Measurements from ENCODE around the gene GRAMD1B. TPM values are rescaled to one million over a fixed set of nuclear protein-coding genes. Genes with fewer than 3 reads are reported as not detected.
A peak's percentile ranks its signal among the peaks of the same experiment; 100 is the strongest.
"Not testable (repeated sequence)": the region's sequence is repeated elsewhere in the genome, so short reads cannot be mapped to it uniquely, and the experiment has no call there.

GRAMD1B gene
- total RNA-seq, 1 donor from 2014 or later: 31.8 TPM

DNA sequence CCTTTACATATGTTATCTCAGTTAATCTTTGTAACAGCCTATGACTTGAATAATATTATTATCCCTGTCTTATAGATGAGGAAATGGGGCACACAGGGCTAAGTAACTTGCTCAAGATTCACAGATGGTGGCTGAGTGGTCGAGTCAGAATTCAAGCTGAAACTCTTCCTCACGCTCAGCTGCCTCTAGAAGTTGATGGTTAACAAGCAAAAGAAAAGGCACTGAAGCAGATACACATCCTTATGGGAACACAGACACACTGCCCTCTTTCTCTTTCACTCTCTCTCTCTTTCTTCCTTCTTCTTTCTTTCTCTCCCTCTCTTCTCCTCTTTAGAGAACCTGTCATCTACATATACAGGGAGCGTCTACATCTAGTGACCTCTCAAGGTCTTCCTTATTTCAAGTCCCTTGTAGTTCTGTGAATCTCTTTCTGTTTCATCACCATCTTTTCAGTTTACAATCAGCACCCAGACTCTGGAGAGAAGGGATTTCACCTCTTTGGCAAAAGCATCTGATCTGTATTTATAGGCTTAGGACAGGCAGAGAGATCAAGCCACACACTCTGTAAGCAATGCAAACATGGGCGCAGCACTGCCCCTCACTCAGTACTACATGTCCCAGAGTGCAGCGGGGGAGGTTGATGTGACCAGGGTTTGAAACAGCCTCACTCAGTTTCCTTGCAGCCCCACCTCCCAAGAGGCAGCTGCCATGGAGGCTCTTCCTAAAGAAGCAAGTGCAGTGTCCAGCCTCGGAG is 75.7 kb downstream of the GRAMD1B start:
- intact Hi-C loops (cut with micrococcal nuclease): no loop called here
- TF ChIP-seq, protein P1, sequence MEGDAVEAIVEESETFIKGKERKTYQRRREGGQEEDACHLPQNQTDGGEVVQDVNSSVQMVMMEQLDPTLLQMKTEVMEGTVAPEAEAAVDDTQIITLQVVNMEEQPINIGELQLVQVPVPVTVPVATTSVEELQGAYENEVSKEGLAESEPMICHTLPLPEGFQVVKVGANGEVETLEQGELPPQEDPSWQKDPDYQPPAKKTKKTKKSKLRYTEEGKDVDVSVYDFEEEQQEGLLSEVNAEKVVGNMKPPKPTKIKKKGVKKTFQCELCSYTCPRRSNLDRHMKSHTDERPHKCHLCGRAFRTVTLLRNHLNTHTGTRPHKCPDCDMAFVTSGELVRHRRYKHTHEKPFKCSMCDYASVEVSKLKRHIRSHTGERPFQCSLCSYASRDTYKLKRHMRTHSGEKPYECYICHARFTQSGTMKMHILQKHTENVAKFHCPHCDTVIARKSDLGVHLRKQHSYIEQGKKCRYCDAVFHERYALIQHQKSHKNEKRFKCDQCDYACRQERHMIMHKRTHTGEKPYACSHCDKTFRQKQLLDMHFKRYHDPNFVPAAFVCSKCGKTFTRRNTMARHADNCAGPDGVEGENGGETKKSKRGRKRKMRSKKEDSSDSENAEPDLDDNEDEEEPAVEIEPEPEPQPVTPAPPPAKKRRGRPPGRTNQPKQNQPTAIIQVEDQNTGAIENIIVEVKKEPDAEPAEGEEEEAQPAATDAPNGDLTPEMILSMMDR (IDR thresholded peaks at IDR 0.05; ENCODE audit: borderline replicate concordance): no peak

DNA sequence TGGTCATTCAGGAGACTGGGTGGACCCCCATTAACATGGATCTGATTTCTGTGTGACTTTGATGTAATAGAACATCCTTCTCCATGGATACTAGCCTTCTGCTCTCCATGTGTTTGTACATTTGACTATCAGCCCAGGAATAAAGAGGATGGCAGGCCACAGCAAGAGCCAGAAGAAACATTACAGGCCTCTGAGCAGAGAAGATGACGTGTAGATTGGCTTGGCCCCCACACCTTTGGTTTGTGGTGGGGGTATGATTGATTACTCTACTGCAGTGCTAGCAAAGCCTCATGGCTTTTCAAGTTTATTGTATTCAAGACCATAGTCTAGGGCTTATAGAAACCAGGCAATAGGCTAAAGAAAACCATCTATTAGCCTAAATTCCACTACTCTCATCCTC is 77.0 kb downstream of the GRAMD1B start:
- intact Hi-C loops (cut with micrococcal nuclease): no loop called here
- Histone ChIP-seq H3K4me3 (no peak overlapping the region), H3K4me1 (peaks cover 6% of the 10 kb centered on the region), H3K27me3 (ENCODE audit: low read depth) (no peaks in the 10 kb centered on the region), H3K9me3 (replicated peaks) (no peaks in the 10 kb centered on the region), H3K27ac (replicated peaks) (no peak overlapping the region), H3K36me3 (no peaks in the 10 kb centered on the region)
- TF ChIP-seq, protein P1 (IDR thresholded peaks at IDR 0.05; ENCODE audit: borderline replicate concordance): no peak
- DNase-seq: no peak

More for the DNA sequence above, 75.7 kb downstream of the GRAMD1B start:
- H3K4me1 ChIP-seq: peaks cover 2% of the 10 kb centered on the region
- no peak overlapping the region for H3K4me3 ChIP-seq
- H3K36me3 ChIP-seq: no peaks in the 10 kb centered on the region
- no peaks in the 10 kb centered on the region for H3K9me3 ChIP-seq (replicated peaks)
- no peaks in the 10 kb centered on the region for H3K27me3 ChIP-seq (ENCODE audit: low read depth)
- no peak for DNase-seq
- H3K27ac ChIP-seq (replicated peaks): no peak overlapping the region

DNA sequence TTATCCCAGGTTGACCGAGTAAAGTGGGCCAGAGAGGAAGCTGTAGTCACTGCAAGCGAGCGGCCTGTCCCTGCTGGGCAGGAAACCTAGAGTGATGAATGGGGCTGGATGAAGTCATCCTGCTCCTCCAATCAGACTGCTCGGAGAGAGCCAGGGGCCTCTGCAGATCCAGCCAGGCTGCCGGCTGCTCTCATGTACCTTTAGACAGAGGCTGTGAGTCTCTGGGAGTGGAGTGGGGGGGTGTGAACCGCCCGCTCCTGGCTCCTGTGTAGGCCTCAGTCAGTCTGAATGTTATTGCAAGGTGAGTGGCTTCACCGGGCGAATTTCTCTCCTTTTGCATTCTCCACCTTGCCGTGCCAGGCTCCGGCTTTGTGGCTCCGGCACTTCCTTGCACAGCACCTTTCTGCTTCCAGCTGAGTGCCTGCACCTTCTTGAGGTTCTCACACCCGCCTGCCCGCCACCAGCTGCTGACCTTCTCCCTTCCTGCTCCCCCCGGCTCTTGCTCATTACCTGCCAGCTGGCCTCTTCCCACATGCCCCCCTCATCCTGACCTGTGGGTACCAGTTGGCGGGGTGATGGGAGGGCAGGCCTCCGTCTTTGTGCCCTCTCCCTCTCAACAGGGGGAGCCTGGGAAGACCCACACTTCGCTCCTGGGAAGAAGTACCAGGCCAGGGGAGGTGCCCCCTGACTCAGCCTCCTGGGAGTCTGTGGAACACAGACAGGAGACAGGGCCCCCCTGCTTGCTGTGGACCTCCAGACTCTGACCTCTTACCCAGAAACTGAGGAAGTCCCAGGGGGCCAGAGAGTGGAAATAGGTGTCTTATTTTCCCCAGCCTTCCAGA is 79.9 kb downstream of the GRAMD1B start:
- no peaks in the 10 kb centered on the region for H3K9me3 ChIP-seq (replicated peaks)
- H3K27me3 ChIP-seq (ENCODE audit: low read depth): no peaks in the 10 kb centered on the region
- no peak overlapping the region for H3K27ac ChIP-seq (replicated peaks)
- no peak overlapping the region for H3K4me3 ChIP-seq
- H3K4me1 ChIP-seq: peaks cover 6% of the 10 kb centered on the region
- H3K36me3 ChIP-seq: no peaks in the 10 kb centered on the region
- no peak for DNase-seq
- intact Hi-C loops (cut with micrococcal nuclease): loop anchor here (5.0 kb wide), 1 partner anchor 67 kb away; no protein-coding TSS in a partner anchor
- TF ChIP-seq, protein P1 (IDR thresholded peaks at IDR 0.05; ENCODE audit: borderline replicate concordance): no peak

DNA sequence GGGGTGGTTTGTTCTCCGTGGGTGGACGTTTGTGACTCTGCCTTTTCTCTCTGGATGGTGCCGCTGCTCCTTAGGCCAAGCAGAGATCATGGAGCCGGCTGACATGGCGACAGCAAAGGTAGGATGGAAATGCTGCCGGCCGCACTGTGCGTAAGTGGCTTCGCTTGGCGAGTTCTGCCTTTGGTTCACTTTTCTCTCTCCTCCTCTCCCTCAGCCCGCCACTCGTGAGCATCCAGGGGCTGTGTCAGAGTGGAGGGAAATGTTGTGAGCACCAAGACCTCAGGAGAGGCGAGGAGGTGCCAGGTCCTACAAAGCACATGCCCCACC is 80.5 kb downstream of the GRAMD1B start:
- H3K4me1 ChIP-seq: peaks cover 6% of the 10 kb centered on the region
- H3K27me3 ChIP-seq (ENCODE audit: low read depth): no peaks in the 10 kb centered on the region
- intact Hi-C loops (cut with micrococcal nuclease): loop anchor here (5.0 kb wide), 1 partner anchor 67 kb away; no protein-coding TSS in a partner anchor
- H3K4me3 ChIP-seq: no peak overlapping the region
- no peak for DNase-seq
- no peaks in the 10 kb centered on the region for H3K9me3 ChIP-seq (replicated peaks)
- H3K36me3 ChIP-seq: no peaks in the 10 kb centered on the region
- H3K27ac ChIP-seq (replicated peaks): no peak overlapping the region
- TF ChIP-seq, protein P1 (IDR thresholded peaks at IDR 0.05; ENCODE audit: borderline replicate concordance): no peak

DNA sequence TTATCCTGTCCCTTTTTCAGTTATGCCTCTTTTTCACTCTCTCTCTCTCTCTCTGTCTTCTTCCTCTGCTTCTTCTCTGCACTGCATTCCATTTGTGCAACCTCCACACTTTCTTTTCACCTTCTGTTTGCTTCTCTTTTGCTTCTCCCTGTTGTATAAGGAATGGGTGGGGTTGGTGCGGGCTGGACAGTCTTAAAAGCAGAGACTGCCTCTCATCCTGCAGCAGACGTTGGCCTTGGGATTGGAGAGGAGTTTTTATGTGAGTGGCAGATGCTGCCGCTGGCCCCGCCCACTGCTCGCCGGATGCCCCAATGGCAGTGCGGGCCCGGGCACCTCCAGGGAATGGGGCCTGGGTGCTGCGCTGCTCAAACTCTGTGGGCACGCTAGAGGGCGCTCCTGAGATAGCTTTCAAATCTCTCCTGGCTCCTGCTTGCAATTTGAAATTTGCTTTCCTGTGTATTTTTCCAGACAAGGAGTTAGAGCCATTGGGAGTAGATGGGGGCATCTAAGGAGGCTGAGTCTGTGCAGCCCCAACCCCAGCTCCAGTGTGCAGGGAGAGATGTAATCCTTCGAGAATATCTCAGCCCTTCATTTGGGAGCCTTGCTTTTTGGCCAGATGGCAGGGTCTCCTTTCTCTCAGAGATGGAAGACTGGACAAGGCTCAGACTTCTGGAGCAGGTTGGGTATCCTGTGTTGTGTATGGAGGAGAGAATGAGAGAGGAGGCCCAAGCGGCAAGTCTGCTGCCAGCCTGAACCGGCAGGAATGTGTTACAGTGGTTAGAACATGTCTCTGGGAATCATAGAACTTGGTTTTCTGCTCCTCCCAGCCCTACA is 81.2 kb downstream of the GRAMD1B start:
- no peaks in the 10 kb centered on the region for H3K27me3 ChIP-seq (ENCODE audit: low read depth)
- H3K36me3 ChIP-seq: no peaks in the 10 kb centered on the region
- H3K27ac ChIP-seq (replicated peaks): no peak overlapping the region
- H3K4me3 ChIP-seq: no peak overlapping the region
- H3K4me1 ChIP-seq: peaks cover 6% of the 10 kb centered on the region
- intact Hi-C loops (cut with micrococcal nuclease): loop anchor here (5.0 kb wide), 1 partner anchor 66 kb away; no protein-coding TSS in a partner anchor
- TF ChIP-seq, protein P1 (IDR thresholded peaks at IDR 0.05; ENCODE audit: borderline replicate concordance): peak; percentile 89
- no peaks in the 10 kb centered on the region for H3K9me3 ChIP-seq (replicated peaks)
- DNase-seq: peak; percentile 80

DNA sequence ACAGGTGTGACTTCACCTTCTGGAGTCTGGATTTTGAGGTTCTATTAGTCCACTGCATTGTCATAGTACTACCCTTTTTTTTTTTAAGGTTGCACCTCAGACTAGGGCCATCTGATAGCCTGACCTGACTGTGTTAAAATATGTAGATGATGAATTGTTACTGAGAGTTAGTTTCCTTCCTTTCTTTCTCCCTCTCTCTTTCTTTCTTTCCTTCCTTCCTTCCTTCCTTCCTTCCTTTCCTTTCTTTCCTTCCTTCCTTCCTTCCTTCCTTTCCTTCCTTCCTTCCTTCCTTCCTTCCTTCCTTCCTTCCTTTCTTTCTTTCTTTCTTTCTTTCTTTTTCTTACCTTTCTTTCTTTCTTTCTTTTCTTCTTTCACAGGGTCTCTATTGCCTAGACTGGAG is 83.2 kb downstream of the GRAMD1B start:
- not testable (repeated sequence) for H3K27ac ChIP-seq (replicated peaks); H3K36me3 ChIP-seq; H3K4me1 ChIP-seq; DNase-seq; H3K4me3 ChIP-seq; H3K27me3 ChIP-seq (ENCODE audit: low read depth); H3K9me3 ChIP-seq (replicated peaks)
- intact Hi-C loops (cut with micrococcal nuclease): loop anchor here (5.0 kb wide), 1 partner anchor 64 kb away; no protein-coding TSS in a partner anchor

All from left ventricle myocardium inferior (tissue), 1 donor.